OCI-LY7 (cell line): Measurements from ENCODE around the gene ZFP36. TPM values are rescaled to one million over a fixed set of nuclear protein-coding genes. Genes with fewer than 3 reads are reported as not detected.

Source experiments
- BruUV-seq: library from RNA; stranded (reverse); fragments of 400-500 nt; replicated peaks from 2 replicates; lab custom pipeline; 2021; lab: Mats Ljungman, UMichigan
- CTCF ChIA-PET: fragments of 300-600 bp; sonication (Branson Sonifier 250); formaldehyde crosslinking; loops from one replicate; lab custom pipeline; 2022; ENCODE audit warnings: antibody characterized with exemption; ENCODE audit not compliant: unreplicated experiment; lab: Charles Lee
- POLR2A ChIA-PET: fragments of 300-600 bp; sonication (Branson Sonifier 250); formaldehyde crosslinking; loops from one replicate; lab custom pipeline; 2022; ENCODE audit warnings: antibody characterized with exemption; lab: Charles Lee
- DNase-seq: peaks from one replicate; pipeline ENCODE4 v3.0.0-alpha.2; 2015; ENCODE audit warnings: low spot score
- H2AFZ ChIP-seq: fragments of 200-600 bp; sonication (generic), shearing (Covaris generic); 2 replicates; pipeline ENCODE4 v1.6.1; 2014; ENCODE audit warnings: mild to moderate bottlenecking, antibody characterized with exemption, low read length, moderate library complexity
- H3K27ac ChIP-seq: fragments of 200-600 bp; sonication (generic); 2 replicates; pipeline ENCODE4 v1.5.1; 2014; ENCODE audit warnings: mixed run types, low read depth, mild to moderate bottlenecking, moderate library complexity, low read length, inconsistent platforms; ENCODE audit not compliant: poor library complexity, severe bottlenecking
- H3K36me3 ChIP-seq: fragments of 200-600 bp; sonication (generic); 2 replicates; pipeline ENCODE4 v1.6.1; 2014; ENCODE audit warnings: mild to moderate bottlenecking, antibody characterized with exemption, low read length, moderate library complexity, mixed read lengths; ENCODE audit not compliant: insufficient read depth
- H3K4me1 ChIP-seq: fragments of 200-600 bp; sonication (generic); 2 replicates; pipeline ENCODE4 v1.5.1; 2014; ENCODE audit warnings: mild to moderate bottlenecking, low read length; ENCODE audit not compliant: insufficient read depth, poor library complexity, severe bottlenecking
- H3K4me2 ChIP-seq: fragments of 200-600 bp; sonication (generic); 2 replicates; pipeline ENCODE4 v1.6.1; 2014; ENCODE audit warnings: mild to moderate bottlenecking, low read length
- H3K4me3 ChIP-seq: fragments of 200-600 bp; sonication (generic); 2 replicates; pipeline ENCODE4 v1.5.1; 2014; ENCODE audit warnings: mild to moderate bottlenecking, low read depth, low read length; ENCODE audit not compliant: poor library complexity, severe bottlenecking
- H3K79me2 ChIP-seq: fragments of 200-600 bp; sonication (generic); 2 replicates; pipeline ENCODE4 v1.6.1; 2016; ENCODE audit warnings: low read depth, mild to moderate bottlenecking, low read length, moderate library complexity, mixed read lengths; ENCODE audit not compliant: insufficient read depth
- H3K9me2 ChIP-seq: fragments of 200-600 bp; sonication (generic); 2 replicates; pipeline ENCODE4 v1.6.1; 2016; ENCODE audit warnings: mild to moderate bottlenecking, low read length, mixed read lengths; ENCODE audit not compliant: insufficient read depth
- H3K9me3 ChIP-seq: fragments of 200-600 bp; sonication (generic); 2 replicates; pipeline ENCODE4 v1.6.1; 2014; ENCODE audit warnings: mild to moderate bottlenecking, mixed run types, low read length, mixed read lengths
- H4K20me1 ChIP-seq: fragments of 200-600 bp; sonication (generic); 2 replicates; pipeline ENCODE4 v1.6.1; 2014; ENCODE audit warnings: mild to moderate bottlenecking, antibody characterized with exemption, low read length, moderate library complexity, mixed read lengths; ENCODE audit not compliant: insufficient read depth
- EZH2phosphoT487 ChIP-seq: fragments of 200-600 bp; sonication (generic); IDR thresholded peaks from 2 replicates; pipeline ENCODE4 v1.6.1; 2018; ENCODE audit warnings: low read depth, borderline replicate concordance, mild to moderate bottlenecking, mixed run types, antibody characterized with exemption, low read length, moderate library complexity, mixed read lengths
- intact Hi-C: fragments of 100-400 bp; cut with micrococcal nuclease; formaldehyde crosslinking; loops from one replicate; pipeline ENCODE4 v1.10.0; 2022; ENCODE audit not compliant: unreplicated experiment
- total RNA-seq, 2 experiments: library from RNA; depleted of rRNA in 1 of 2; stranded (reverse); fragments of >200 nt in 1 of 2; shearing (Covaris generic) in 1 of 2; gene quantifications; 2 replicates each; pipeline ENCODE4 v1.2.3, GENCODE V29; 2014 to 2022
- TF ChIP-seq, protein P1 (sequence below): fragments of 200-600 bp; sonication (generic); conservative IDR thresholded peaks from 2 replicates; pipeline ENCODE4 v1.5.1; 2014; ENCODE audit warnings: mild to moderate bottlenecking, antibody characterized with exemption, low read length, moderate library complexity, mixed read lengths

The ZFP36 gene
- total RNA-seq, 2 experiments from 2014 or later = 21.8 to 55.9 TPM

DNA sequence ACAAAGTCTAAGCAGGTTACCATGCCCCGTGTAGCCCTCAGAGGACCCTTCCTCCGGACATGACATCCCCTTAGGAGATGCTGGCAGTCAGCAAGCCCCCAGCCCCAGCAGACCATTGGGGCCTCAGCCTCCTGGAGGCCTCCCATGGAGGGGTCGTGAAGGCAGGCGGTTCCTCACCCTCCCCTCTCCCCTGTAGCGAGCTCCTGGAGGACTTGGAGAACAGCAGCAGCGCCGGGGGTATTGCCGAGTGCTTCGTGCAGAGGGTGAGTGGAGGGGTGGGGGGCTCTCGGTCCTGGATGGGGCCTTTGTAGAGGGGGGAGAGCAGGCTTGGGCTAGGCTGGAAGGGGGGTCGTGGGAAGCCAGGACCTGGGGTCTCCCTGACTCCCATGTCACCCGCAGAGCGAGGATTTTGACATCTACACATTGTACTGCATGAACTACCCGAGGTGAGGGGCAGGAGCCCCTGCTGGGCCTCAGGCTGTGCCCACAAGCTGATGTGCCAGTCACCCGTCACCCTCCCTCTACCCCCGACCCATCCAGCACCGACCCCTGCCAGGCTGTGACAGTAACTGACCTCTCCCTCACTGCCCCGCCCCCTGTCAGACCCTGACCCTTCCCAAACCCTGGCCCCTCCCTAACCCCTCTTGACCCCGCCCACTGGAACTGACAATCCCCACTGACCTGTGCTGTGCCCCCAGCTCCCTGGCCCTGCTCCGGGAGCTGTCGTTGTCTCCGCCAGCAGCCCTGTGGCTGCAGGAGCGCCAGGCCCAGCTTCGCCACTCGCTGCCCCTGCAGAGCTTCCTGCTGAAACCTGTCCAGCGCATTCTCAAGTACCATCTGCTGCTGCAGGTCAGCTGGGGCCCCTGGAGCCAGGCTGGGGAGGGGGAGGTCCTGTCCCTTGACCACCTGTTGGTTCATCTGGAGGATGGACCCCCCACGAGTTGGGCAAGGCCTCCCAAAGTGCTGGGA, 9.8 kb downstream of the ZFP36 start:
- Histone ChIP-seq H2AFZ (no peak overlapping the region), H3K9me2 (no peaks in the 10 kb centered on the region)
- CTCF ChIA-PET = no interaction called here

DNA sequence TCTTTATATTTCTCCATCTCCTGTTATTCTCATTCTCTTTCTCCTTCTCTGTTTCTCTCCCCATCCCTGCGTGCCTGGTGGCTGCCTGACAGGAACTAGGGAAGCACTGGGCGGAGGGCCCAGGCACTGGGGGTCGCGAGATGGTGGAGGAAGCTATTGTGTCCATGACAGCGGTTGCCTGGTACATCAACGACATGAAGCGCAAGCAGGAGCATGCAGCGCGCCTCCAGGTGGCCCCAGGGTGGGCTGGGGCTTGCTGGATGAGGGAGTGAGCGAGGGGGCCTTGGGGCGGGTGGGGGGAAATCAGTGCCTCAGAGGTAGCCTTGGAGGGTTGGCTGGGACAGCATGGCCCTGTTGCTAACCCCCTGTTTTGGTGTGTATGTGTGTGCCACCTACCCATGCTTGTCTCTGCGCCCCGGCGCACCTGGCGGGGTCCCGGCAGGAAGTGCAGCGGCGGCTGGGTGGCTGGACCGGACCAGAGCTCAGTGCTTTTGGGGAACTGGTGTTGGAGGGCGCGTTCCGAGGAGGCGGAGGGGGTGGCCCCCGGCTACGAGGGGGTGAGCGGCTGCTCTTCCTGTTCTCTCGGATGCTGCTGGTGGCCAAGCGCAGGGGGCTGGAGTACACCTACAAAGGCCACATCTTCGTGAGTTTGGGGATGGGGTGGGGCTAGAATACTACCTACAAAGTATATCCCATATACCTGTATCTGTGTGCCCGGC, 11.0 kb downstream of the ZFP36 start:
- Histone ChIP-seq H3K79me2 (peaks cover 16% of the 10 kb centered on the region; the same call in 1 of the 2 replicates), H3K27ac (no peak overlapping the region), H3K4me1 (peaks cover 12% of the 10 kb centered on the region), H4K20me1 (no peaks in the 10 kb centered on the region), H3K9me3 (no peaks in the 10 kb centered on the region), H2AFZ (no peak overlapping the region), H3K36me3 (peaks cover 43% of the 10 kb centered on the region), H3K9me2 (no peaks in the 10 kb centered on the region), H3K4me2 (no peak overlapping the region), H3K4me3 (no peak overlapping the region)
- DNase-seq = no peak
- ChIA-PET POLR2A (no interaction called here), CTCF (no interaction called here)
- intact Hi-C loops = no loop called here
- TF ChIP-seq, protein P1, sequence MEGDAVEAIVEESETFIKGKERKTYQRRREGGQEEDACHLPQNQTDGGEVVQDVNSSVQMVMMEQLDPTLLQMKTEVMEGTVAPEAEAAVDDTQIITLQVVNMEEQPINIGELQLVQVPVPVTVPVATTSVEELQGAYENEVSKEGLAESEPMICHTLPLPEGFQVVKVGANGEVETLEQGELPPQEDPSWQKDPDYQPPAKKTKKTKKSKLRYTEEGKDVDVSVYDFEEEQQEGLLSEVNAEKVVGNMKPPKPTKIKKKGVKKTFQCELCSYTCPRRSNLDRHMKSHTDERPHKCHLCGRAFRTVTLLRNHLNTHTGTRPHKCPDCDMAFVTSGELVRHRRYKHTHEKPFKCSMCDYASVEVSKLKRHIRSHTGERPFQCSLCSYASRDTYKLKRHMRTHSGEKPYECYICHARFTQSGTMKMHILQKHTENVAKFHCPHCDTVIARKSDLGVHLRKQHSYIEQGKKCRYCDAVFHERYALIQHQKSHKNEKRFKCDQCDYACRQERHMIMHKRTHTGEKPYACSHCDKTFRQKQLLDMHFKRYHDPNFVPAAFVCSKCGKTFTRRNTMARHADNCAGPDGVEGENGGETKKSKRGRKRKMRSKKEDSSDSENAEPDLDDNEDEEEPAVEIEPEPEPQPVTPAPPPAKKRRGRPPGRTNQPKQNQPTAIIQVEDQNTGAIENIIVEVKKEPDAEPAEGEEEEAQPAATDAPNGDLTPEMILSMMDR = no peak
- TF ChIP-seq EZH2phosphoT487 = no peak
- no TSS peak for BruUV-seq

More for the DNA sequence above, 9.8 kb downstream of the ZFP36 start:
- Histone ChIP-seq H3K27ac (no peak overlapping the region), H3K36me3 (peaks cover 33% of the 10 kb centered on the region), H3K79me2 (peaks cover 16% of the 10 kb centered on the region; the same call in 1 of the 2 replicates), H3K4me2 (no peak overlapping the region), H4K20me1 (no peaks in the 10 kb centered on the region), H3K9me3 (no peaks in the 10 kb centered on the region), H3K4me1 (peaks cover 15% of the 10 kb centered on the region), H3K4me3 (no peak overlapping the region)
- intact Hi-C loops = no loop called here
- no TSS peak for BruUV-seq
- TF ChIP-seq, protein P1 = no peak
- POLR2A ChIA-PET = interaction anchor here (0.6 kb wide), 1 partner anchor 78 kb away, joined by 3 read pairs; no protein-coding TSS in a partner anchor
- no peak for DNase-seq
